ENCODE measurements around the gene MITF.
"Not testable (repeated sequence)": the region's sequence is repeated elsewhere in the genome, so short reads cannot be mapped to it uniquely, and the experiment has no call there.

MITF gene

DNA sequence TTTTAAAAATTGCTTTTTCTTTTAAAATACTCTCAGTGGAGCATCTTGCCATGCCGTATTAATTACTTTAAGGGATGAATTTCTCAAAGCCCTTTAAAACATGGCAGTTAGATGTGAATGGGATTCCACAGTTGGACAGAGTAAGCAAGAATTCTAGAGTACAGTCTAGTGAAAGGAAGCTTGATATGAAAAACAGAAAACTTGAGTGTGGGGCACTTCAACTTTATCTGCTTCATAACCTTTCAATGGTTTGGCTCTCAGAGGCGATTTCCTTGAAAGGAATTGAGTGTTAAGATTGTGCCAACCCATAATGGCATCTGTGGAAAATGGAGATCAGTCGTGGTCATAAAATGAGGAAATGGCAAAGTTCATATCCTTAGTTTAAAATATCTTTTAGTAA lies 132.6 kb downstream of the MITF start:
- DNase-seq (ENCODE audit: low read depth in 2 of 2): no peak

DNA sequence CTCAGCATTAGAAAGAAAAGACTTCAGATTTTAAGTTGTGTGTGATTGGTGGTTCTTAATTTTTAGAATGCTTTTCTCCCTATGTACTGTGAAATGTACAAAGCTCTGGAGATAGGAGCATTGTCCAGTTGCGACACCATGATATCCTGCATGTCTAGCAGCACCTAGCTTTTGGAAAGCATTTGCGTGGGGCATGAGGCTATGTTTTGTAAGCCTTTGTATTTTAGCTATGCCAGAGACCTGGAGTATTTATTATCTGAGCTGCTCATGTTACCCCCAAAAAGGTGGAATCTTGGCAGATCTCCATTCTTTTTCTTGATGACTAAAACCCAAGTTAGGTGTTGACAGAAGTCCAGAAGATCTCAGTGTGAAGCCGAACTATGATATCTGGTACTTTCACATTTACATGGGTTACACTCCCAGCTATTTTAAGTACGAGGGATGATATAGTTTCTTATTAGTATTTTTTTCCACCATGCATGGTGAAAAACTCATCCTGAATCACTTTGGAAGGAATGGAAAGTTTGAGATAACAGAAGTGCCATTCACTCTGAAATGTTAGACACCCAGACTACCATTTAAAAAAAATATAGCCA lies 133.6 kb downstream of the MITF start:
- no peak for DNase-seq (ENCODE audit: low read depth in 2 of 2)

DNA sequence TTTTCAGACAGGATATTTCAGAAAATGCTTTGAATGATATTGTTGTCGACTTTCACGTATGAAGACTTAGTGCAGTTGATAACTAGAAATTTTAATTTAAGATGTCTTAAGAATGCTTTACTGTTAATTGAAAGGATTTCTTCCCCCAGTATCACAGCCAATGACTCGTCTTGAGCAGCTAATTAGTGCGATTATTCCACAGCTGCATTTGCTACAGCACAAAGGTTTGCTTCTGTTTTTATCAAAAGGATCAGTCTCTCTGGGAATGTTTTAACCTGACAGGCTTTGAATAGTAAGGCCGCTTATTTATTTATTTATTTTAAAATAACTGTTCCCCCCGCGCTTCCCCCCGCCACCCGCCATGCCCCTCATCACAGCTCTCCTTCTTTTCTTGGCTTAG lies 136.8 kb downstream of the MITF start:
- DNase-seq (ENCODE audit: low read depth in 2 of 2): no peak

DNA sequence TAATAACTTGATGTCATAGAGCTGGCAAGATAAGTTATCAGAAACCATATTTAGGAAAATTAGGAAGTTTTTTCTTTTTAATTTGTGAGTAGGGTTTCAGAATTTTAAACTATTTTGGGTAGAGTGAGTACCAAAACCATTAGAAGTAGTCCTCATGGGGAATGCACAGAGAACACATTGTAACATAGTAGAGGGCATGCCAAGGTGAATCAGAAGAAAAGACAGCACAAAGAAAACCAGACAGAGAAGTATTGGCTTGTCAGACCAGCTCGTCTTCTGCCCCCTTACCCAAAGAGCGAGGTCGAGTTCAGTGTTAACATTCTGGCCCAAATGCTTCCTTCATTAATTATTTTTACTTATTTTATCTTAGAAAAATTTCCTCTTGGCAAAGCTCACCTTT lies 139.0 kb downstream of the MITF start:
- no peak for DNase-seq (ENCODE audit: low read depth in 2 of 2)

DNA sequence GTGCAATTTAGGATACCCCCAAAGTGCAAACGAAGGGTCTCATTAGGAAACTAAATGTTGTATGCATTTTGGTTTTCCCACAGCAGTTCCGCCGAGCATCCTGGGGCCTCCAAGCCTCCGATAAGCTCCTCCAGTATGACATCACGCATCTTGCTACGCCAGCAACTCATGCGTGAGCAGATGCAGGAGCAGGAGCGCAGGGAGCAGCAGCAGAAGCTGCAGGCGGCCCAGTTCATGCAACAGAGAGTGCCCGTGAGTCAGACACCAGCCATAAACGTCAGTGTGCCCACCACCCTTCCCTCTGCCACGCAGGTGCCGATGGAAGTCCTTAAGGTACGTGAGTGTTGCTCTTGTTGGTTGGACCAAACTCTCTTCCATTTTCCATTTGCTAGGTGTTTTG lies 139.8 kb downstream of the MITF start:
- DNase-seq (ENCODE audit: low read depth in 2 of 2): no peak

DNA sequence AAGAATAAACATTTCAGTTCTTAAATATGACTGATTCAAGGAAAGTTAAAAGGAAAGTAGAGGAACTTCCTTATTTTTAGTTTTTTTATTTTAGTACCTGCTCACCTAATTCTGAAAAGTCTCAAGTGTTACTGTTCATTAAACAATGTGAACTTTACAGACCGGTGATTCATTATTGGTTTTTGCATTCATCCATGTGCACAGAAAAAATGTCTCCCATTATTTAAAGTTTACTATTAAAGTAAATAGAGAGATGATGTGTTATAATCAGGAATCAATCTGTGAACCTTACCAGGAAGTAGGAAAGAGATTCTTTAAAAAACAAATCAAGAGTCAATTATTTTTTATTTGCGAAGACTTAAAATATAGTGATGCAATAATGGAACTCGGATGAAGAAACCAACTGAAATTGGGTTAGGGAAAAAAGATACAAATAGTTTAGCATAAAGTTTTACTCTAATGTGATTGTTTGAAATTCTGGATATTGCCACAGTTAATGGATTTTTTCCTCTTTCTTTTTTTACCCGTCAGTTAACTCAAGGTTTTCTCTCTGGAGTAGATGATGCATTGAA lies 140.9 kb downstream of the MITF start:
- DNase-seq (ENCODE audit: low read depth in 2 of 2): no peak

DNA sequence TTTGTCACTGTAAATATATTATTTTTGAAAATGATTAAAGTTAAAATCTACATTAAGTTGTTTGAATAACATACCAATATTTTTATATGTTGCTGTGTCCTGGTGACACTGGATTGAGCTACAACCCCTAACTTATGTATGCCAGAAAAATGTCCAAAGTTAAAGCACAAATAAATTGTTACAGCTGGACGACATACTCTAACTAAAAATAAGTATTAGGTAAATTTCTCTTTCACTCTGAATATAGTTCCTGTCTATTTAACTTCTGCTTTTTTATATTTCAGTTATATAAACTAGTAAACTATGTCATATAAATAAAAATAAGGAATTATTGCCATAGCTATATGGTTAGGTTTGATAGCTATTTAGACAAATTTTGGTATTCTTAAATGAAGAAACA lies 141.8 kb downstream of the MITF start:
- no peak for DNase-seq (ENCODE audit: low read depth in 2 of 2)

DNA sequence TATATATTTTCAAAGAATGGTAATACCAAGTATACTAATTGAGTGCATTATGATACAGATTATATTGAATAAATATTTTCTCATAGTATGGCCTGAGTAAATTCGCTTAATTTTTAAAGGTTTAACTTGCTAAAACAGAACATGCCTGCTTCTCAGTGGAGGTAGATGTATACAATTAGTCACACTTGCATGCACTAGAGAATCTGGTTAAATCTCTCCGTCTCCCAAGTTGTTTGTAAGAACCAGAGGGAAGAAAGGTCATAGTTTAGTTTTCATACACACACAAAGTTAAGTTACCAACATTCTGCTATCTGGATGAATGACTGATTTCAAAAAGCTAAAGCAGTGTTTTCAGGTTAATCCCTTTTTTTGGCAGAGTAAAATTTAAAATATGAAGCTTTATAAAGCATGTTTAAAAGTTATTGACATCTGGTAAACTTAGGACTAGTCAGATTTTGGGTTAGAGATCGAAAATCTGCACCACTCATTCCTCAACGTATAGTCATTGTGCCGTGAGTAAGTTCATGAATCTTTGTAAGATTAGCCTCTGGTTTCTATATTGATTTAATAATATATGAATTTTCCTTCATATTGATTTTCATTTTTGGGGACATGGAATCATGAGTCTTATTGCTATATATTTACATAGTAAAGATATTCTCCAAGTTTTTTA lies 142.6 kb downstream of the MITF start:
- DNase-seq (ENCODE audit: low read depth in 2 of 2): no peak

DNA sequence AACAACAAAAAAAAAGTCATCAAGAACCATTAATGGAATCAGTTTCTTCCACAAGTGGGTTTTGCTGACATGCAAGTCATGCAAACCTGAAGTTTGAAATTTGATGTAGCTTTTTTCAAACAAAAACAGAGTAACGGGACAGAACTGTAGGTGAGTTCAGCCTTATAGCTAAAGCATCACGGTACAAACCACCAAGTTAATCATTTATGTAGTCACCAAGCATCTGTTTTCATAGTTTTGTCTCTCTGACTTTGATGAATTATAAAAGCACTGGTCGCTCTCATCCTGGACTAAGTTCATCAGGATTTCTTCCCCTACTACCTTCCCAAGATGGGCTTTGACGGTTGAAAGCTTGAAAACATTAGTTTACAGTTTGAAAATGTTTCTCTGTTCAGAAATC lies 143.3 kb downstream of the MITF start:
- DNase-seq (ENCODE audit: low read depth in 2 of 2): no peak

DNA sequence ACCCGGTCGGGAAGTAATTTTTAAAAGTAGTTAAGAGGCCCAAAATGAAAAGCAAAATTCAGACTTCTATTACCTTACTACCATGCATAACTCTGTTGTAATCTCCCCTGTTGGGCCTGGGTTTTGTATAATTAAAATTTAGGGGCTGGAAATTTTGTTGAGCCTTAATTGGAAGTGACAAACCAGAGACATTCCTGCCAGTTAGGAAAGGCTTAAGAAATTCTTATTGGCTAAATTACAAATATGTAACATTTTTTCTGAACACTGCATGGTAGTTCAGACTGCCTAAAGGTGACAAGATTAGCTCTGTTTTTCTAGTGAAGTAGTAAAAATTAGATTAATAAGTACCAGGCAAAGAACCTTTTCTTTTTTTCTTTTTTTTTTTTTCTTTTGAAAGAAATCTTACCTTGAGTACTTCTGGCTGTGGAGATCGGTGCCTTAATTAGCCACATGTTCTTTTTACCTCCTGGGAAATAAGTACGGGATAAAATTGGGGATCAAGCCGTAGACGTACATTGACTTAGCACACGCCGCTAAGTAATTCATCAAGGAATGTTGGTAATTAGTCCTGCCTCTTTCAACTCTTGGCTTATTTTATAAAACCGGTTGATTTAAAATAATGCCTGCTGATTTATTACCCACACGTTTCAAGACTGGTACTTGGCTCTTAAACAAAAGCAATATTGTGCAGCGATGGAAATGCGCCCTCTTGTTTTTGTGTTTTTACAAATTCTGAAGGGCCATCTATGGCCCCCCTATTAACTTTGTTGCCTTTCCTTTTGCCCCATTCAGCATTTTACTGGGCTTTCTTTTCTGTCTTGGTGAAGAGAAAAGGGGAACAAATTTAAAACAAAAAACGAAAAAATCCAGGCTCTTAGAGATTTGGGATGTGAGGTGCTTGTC lies 149.0 kb downstream of the MITF start:
- DNase-seq (ENCODE audit: low read depth in 2 of 2): no peak

DNA sequence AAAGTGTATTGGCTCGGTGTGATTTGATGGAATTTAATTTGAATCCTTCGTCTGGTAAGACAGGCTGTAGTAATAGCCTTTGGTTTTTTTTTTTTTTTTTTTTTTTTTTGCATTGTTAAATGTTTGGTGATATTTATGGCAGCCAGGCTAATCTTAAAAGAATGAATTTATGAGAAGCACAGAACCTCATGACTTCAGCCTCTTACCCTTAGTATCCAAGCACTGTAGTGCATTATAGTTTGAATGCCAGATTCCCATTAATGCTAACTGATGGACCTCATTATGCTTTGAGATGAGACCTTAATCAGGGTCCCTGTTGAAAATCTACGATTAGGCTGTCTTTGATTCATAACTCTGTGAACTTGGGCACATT lies 149.7 kb downstream of the MITF start:
- no peak for DNase-seq (ENCODE audit: low read depth in 2 of 2)

DNA sequence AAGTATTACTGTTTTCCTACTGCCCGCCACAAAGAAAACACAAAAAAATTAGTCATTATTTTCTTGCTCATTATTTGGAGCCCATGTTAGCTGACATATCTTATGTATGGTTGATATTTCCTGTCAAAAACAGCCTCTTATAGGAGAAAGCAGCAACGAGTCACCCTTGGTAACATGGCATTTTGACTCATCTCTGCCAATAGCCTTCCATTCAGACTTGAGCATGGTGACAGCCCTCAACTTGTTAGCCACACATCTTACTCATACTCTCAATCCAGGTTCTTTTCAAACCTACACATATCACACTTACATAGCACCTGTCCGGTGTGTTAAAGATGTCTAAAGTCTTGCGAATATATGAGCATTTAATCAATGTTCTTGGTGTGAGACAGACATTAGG lies 150.8 kb downstream of the MITF start:
- DNase-seq (ENCODE audit: low read depth in 2 of 2): no peak

DNA sequence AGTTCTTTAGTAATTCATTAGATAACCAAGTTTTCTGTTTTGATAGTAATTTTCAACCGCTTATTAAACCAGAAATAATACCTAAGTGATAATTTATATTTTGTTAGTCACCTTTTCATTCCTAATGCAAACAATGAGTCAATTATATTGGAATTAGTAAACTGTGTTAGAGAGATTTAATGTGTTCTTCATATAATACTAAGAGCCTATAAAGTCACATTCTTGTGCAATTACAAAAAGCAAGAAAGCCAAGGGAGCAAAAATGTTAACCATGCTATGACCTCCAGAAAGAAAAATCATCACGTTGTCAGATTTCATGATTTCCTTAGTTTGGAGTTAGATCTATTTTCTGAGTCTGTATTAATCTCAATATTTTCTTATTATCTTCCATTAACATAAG lies 151.4 kb downstream of the MITF start:
- no peak for DNase-seq (ENCODE audit: low read depth in 2 of 2)

DNA sequence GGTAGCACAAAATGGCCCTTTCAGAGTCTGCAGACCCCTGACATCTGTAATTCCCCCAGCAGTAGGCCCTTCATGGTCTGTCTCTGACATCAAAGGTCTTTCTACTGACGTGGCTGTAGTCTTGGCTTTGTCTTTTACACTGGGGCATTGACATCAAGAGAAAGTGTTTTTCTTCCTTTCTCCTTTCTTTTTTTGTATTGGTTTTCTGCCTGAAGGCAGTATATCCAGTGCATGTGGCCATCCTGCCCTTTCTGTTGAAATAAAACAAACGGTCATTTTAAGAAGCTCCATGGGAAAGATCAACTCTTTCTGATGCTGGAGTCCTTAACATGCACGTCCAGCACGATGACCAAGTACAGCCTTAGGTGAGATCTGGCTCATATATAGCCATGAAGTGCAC lies 153.4 kb downstream of the MITF start:
- no peak for DNase-seq (ENCODE audit: low read depth in 2 of 2)

DNA sequence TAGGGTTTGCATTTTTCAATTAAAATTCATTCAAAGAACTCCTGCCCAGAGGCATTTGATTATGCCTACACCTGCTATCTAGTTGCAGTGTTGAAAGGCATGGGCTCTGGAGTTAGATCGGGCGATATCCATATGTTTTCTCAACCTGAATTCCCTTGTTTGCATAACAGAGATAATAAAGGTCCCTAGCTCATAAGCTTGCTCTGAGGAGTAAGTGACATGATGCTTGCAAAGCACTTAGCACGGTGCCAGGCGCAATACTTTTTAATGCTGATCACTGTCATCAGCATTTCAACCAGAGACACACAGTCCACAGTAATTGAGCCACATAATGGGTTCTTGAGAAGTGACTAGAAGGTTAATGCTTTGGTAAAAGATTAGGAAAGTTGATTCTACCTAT lies 154.0 kb downstream of the MITF start:
- no peak for DNase-seq (ENCODE audit: low read depth in 2 of 2)

DNA sequence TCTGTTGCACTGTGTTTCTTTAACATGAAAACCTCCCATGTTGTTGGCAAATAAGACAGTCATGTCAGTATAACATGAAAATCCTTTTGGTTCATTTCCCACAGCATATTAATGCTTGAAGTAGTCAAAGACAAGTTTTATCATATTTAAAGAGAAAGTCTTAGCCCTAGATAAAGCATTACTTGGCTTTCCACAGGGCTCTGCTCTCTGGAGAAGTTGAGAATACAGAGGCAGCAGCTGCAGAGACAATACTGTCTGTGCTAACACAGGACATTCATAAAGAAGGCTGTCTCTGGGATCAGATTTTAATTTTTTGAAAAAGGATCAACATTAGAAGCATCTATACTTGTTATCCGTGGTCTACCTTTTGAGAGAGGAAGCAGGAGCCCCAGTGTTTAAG lies 156.8 kb downstream of the MITF start:
- DNase-seq (ENCODE audit: low read depth in 2 of 2): no peak

DNA sequence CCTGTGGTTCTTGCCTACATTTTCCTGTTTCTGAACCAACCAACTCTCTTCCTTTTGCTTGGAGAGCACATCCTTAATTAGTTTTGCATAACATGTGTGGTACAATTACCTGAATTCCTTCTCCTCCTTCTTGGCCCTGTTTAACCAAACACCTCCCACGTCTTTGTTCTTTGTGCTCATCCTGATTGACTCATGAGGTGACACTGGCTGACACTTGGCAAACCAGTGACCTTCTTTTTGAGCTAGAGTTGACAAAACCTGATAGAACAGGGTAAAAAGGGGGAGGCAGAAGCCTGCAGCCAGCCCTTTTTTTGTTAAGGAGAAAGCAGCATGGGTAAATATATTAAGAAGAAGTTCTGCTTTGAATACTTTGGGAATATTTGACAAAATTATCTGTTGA lies 161.1 kb downstream of the MITF start:
- DNase-seq (ENCODE audit: low read depth in 2 of 2): no peak

DNA sequence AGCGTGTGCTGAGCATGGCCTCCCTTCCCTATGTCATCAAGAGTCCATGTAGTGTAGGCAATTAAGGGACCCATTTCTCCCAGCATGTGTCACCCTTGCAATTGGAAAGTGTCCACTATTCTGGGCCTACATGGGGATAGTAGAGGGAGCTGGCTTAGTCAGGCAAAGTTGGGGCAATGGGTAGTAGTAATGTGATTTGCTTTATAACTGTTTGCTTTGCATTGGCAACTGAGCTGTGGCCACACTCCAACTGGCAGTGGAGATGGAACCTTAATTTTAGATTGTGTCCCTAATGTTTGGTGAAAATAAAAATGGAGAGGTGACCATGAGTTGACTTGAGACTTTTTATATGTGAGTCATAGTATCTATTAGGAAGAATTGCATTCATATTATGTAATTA lies 162.5 kb downstream of the MITF start:
- DNase-seq (ENCODE audit: low read depth in 2 of 2): no peak

DNA sequence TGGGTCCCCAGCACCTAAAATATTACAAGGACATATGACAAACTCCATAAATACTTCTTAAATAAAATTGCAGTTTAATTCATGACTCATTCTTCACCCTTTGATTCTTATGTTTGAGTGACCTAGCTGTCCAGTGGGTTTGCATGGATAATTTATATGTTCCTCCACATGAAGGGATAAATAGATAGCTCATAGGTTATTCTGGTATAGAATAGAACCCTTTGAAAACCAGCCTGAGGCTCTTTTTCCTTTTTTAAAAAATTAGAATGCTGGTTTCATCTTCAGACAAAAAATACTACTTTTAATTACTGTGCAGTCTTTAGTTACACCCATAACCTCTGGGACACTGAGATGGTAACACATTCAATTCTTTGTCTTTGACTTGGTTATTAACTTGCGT lies 163.1 kb downstream of the MITF start:
- DNase-seq (ENCODE audit: low read depth in 2 of 2): no peak

DNA sequence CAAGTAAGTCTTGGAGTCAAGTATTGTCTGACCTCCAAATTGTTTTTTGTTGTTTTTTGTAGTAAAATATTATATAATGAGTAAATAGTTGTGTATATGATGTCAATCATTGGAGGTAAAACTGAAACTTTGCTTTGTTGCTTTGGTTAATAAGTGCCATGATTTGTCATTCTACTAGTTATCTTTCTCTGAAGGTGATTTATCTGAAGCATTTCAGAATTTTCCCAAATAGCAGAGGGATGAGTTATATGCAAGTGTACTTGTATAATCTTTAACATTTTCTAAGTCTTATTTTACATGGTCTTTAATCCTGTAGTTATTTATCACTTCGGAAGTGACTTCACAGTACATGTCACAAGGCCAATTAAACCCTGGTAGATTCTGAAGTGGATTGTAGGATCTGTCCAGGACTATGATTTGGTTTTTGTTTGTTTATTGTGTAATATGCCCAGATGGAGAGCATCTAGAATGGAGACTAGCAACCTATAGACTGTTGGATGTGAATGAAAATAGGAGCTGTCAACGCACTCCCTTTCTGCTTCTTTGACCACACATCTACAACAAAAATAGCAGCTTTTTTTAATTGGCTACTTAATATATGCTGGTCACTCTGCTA lies 167.2 kb downstream of the MITF start:
- DNase-seq (ENCODE audit: low read depth in 2 of 2): no peak

DNA sequence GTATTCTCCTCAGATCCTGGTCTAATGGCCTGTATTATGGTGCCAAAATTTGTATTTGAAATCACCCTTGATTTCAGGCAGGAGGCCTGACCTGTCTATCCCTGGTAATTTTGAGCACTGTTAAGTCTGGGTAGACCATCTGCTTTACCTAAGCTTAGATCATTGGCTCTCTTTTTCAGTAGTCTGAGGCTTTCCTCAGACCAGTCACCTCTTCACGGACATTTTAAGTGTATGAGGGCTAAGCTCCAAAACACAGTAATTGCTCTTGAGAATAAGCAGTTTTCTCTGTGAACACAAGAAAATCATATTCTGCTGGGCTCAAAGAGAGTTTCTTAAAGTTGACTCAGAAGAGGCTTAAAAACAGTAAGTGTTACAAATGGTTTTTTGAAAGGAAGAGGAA lies 168.3 kb downstream of the MITF start:
- no peak for DNase-seq (ENCODE audit: low read depth in 2 of 2)

DNA sequence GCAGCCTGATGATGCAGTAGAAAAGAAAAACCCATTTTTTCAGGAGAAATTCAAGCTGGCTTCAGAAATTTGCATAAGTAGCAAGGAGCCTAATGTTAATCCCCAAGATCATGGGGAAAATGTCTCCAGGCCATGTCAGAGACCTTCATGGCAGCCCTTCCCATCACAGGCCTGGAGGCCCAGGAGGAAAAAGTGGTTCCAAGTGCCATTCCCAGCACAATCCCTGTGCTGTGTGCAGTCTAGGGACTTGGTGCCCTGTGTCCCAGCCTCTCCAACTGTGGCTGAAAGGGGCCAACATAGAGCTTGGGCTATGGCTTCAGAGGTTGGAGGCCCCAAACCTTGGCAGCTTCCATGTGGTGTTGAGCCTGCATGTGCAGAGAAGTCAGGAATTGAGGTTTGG lies 170.6 kb downstream of the MITF start:
- not testable (repeated sequence) for DNase-seq (ENCODE audit: low read depth in 2 of 2)

All from stimulated activated CD4-positive, alpha-beta T cell treated with anti-CD3 and anti-CD28 coated beads, Interleukin-1b, Interleukin-23, amount 100 ng/mL, for 1 hour (primary cell).